Erythroblast (primary cell): Measurements from ENCODE around the gene WDR7.

ENCODE experiments used
- DNase-seq, 2 experiments: peaks; one replicate each; lab custom pipeline; 2025; lab: John Stamatoyannopoulos, UW
- GATA1 ChIP-seq: IDR thresholded peaks from 2 replicates; pipeline ENCODE4 v1.6.1; 2011; ENCODE audit warnings: low read depth, mild to moderate bottlenecking, control low read depth, low read length, moderate library complexity
- POLR2A ChIP-seq: IDR thresholded peaks from 2 replicates; pipeline ENCODE4 v1.6.1; 2011; ENCODE audit warnings: mild to moderate bottlenecking, low read length

The WDR7 gene

DNA sequence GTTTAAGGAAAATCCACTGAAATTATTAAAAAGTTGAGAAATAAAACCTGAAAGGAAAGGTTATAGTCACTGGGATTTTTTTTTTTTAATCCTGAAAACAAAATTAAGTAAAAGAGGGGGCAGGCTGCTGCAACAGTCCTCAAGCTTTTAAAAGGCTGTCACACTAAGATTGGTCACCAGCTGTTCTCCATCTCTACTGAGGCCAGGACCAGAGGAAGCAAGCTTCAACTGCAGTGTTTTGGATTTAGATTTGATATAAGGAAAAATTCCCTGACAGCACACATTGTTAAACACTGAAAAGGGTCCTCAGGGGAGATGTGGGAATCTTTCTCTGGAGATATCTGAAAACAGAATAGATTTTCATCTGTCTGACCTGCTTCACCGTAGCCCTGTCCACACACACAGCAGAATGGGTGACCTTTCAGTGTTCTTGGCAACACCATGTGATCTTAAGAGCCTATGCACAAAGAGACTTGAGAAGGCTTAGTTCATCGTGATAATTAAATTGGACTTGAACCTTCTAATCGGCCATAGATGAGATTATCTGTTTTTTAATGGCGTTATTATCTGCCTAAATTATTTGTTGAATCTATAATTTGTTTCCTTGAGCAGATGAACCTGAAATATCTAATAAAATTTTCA lies 363.7 kb downstream of the WDR7 start:
- TF ChIP-seq GATA1 (no peak), POLR2A (no peak)
- DNase-seq: no peak

DNA sequence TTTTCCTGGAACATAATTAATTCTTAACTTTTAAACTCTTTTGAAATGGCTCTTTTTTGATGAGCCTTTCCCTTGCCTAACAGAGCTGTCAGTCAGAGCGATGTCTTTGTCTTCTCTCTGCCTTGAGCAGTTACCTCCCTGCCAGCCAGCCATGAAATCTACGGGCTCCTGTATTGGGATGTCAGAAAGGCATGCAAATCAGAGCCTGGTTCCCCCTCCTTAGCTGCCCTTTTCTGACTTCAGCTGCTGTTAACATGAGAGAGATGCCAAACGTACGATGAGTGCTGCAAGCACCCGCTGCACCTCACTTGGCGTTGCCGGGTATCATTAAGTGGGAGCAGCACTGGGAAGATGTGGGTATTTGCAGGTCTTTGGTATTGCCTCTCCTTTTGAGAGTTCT lies 364.3 kb downstream of the WDR7 start:
- DNase-seq: no peak
- TF ChIP-seq POLR2A: no peak
- no peak for TF ChIP-seq GATA1

DNA sequence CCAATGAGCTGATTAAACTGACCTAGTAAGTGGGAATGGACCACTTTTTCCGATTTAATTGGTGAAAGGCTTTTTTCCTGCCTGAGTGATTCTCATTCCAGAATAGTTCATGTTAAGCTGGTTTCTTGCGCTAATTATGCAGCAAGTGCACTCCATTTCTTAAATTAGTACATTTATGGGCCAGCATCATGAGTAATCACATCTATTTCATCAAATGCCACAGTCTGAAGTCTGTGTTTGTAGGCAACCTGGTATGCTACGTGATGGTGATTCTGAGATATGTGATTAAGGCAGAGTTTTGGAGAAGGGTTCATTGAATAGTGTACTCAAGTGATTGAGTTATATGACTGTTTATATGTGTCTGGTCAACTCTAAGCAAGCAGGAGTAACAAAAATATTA lies 367.7 kb downstream of the WDR7 start:
- no peak for DNase-seq
- TF ChIP-seq GATA1: no peak
- no peak for TF ChIP-seq POLR2A

DNA sequence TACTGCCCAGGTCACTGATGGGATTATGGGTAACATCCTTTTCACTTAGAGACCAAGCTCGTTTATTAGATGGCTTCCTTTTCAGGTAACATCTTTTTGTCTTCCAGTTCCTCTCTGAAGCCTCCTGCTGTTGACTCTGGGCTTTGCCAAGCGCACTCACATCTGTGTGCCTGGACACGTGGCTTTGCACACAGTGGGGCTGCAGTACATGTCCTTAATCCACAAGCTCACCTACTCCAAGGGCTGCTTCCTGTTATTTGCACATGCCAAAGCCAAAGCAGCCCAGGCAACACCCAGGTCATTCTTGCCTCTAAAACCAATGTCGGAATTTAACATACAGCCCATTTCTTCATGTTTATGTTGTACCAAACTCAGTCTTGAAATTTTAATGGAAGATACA lies 371.6 kb downstream of the WDR7 start:
- DNase-seq: no peak
- TF ChIP-seq POLR2A (no peak), GATA1 (no peak)

DNA sequence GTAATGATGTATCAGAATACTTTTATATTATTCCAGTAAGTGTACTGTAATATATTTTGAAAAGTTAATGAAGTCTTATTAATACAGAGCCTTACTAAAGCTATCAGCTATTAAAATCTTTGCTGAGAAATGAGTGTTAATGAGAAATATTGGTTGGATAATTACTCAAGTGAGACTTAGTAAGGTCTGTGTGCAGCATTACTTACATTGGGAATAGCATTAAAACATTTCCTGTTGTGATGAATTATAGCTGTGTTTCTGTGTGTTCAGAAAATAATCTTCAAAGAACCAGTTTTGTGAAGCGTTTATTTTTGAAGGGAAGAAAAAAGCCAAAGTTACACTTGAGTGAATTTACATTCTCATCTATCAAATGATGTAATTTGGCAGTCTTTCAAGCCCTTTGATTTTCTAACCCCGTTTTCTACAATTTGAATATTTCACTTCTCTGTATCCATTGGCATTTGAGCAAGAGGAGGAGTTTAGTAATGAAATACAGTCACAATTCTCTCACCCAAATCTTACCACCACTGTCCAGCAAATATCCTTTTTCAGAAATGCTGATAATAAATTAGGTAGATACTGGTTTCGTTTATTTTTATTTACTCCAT lies 372.2 kb downstream of the WDR7 start:
- TF ChIP-seq GATA1 (no peak), POLR2A (no peak)

DNA sequence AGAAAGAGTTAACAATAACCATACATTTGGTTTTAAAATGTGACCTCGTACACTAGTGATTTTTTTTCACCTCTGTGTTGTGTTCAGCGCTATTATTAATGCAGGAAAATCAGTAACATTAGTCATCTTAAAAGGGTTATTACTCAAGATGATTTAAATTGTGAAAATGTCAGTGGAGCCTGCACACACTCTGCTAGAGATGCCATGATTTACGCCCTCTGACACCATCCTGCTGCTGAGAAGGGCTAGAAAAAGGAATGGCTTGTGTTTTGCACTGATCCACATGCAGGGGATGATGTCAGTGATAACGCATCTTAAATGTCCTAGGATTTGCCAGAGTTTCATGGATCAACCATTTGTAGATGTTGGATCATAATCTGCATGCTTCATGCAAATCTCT lies 374.4 kb downstream of the WDR7 start:
- TF ChIP-seq GATA1 (no peak), POLR2A (no peak)
- DNase-seq: no peak

More for the DNA sequence above, 372.2 kb downstream of the WDR7 start:
- DNase-seq: no peak

DNA sequence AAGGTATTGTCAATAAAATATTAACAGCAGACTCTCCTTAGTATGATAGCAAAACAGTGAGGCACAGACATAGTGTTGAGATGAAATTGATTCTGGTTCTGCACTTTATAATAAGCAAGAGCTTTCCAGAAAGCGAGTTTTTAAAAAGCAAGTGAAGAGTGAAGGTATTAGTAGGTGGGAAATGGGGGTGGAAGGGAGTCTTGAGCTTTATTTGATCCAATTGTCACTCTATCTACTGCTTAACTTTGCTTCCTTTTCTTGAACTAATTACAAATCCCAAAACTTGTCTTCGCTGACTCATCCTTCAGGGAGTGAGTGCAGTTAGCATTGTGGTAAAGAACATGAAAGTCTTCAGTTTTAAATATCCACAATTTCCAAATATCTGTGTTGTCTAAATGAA lies 375.2 kb downstream of the WDR7 start:
- TF ChIP-seq POLR2A: no peak
- TF ChIP-seq GATA1: no peak
- DNase-seq: no peak

DNA sequence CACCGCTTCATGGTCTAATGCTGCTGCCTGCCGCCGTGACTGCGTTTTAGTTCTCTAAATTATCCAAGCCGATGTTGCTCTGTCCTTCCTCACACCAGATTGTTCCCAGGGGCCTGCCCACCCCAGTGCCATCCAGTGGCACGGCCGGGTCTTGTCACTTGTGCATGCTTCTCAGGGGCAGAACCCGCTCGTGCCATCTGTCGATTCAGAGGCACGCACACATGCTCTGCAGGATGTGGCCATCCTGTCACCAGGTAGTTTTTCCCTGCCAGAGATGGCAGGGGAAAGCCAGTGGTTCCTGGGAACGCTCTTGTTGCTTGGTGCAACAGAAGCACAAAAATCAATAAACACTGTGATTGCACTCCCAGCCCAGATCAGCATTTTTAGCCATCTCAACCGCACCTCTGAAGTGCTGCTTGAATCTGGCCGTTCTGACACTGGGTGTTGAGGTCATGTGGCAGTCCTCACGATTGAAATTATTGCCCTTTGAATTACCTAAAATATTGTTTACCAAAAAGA lies 376.1 kb downstream of the WDR7 start:
- TF ChIP-seq POLR2A (no peak), GATA1 (no peak)
- no peak for DNase-seq

DNA sequence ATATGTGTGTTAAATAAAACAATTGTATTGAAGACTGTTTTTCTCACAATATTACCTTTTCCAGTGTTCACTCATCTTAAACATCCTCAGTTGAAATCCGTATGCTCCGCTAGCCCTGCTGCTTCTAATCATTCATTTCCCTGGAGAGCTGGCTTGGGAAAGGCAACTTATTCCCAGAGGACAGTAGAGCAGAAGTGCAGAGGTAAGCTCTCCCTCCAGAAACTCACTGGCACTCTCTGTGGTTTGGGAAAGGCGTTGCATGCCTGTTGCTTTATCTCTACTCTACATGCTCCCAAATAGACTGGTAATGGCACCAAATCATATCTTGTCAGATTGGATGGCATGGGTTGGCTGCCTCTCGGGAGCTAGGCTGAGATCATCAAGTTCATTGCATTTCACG lies 378.6 kb downstream of the WDR7 start:
- peak in 1 of 2 experiments; percentile 34 for DNase-seq
- TF ChIP-seq POLR2A (no peak), GATA1 (no peak)

DNA sequence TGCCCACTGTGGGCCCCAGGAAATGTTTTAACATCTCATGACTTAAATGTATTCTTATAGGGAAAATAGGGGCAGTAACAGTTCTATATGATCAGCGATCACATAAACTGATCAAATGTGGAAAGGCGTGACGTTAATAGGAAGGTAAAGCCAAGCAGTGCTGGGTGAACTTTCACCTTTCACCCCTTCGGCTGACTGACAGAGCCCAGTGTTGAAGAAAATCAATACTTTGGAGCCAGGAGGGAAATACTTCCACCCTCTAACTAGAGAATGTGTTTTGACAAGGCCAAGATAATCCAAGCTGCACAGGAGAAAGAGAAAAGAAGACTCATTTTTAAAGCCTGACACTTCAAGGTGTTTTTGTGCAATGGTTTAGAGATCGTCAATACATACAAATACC lies 379.3 kb downstream of the WDR7 start:
- TF ChIP-seq GATA1 (no peak), POLR2A (no peak)
- DNase-seq: no peak

DNA sequence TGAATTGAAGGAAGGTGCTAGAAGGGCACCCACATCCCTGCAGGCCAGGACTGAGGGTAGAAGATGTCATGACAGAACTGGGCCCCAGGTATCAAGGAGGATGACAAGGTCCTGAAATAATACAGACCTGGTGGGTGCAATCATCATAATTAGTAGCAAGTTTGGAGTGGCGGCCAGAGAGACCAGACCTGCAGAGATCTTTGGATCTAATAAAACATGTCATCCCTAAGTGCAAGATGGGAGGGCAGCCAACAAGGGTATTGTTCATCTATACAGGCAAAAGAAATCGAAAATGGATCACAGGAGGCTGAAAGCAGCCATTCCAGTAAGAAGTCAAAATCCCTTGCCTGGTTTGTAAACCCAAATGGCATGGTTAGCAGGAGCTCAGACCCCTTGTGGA lies 384.4 kb downstream of the WDR7 start:
- no peak for DNase-seq
- TF ChIP-seq GATA1: no peak
- TF ChIP-seq POLR2A: no peak

DNA sequence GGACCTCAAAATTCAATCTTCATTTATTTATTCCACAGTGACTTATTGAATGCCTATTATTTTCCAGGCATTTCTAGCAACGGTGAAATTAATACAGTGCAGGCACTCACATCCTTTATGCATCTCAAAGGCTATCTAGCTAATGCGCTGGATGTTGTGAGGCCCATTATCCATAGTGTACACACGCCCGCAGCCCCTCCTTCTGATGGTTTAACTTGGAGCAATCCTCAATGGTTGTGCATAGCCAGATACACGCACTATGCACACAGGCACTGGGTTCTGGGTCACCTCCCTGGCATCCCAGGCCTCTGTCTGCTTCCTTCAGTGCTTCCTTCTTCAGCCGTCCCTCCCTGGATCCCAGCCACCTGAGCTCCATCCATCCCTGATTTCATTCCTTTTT lies 387.2 kb downstream of the WDR7 start:
- DNase-seq: no peak
- TF ChIP-seq POLR2A: no peak
- TF ChIP-seq GATA1: no peak

DNA sequence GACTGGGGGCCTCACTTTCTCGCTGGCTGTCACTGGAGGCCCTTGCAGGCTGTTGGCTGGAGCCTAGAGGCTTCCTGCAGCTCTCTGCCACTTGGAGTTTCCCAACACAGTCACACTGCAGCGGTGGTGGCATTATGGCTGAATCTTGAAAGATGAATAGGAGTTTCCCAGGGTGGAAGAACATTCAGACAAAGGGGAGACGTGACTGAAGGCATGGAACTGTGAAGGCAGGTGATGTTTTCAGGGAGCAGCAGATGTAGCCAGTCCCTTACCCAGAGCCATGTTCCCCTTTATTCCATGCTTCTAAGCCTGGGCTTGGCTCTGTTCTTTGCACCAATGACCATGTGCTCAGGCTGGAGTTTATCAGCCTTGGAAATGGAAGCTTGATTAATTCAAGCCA lies 389.0 kb downstream of the WDR7 start:
- TF ChIP-seq POLR2A: no peak
- no peak for TF ChIP-seq GATA1
- DNase-seq: no peak

DNA sequence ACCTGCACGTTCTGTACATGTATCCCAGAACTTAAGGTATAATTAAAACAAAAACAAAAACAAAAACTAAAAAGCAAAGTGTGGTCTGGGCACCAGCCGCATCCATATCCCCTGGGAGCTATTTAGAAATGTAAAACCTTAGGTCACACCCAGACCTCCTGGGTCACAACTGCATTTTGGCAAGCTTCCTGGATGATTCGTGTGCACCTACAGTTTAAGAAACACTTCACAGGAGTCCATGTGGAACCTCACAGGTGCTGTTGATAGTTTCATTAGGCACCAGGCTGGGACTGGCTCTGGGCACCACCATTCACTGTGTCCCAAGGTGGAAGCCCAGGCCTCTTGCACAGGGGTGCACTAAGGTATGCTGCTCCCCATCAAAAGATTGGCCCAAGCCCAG lies 392.1 kb downstream of the WDR7 start:
- no peak for TF ChIP-seq GATA1
- no peak for TF ChIP-seq POLR2A
- no peak for DNase-seq

DNA sequence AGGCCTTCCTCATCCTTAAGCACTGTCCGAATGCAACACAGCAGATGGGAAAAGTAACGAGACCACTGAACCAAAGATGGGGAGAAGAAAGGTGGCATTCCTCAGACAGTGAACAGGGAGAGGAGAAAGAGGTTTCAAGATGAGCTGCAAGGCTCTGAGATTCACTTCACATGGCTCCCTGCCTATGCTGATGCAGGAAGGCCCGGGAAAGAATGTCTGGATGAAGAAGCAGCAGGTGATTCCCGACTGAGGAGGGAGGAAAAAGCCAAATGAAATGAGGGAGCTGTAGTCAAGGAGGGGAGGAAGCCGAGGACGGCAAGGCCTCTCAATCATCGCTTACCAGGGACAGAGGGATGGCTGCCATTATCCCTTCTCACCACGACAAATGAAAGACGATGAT lies 397.2 kb downstream of the WDR7 start:
- DNase-seq: no peak
- TF ChIP-seq GATA1: no peak
- TF ChIP-seq POLR2A: no peak
